ENCODE data around the gene USP24. TPM values are rescaled to one million over a fixed set of nuclear protein-coding genes. Genes with fewer than 3 reads are reported as not detected.

Gene USP24
- polyA plus RNA-seq, 1 donor, result 70.2 TPM

DNA sequence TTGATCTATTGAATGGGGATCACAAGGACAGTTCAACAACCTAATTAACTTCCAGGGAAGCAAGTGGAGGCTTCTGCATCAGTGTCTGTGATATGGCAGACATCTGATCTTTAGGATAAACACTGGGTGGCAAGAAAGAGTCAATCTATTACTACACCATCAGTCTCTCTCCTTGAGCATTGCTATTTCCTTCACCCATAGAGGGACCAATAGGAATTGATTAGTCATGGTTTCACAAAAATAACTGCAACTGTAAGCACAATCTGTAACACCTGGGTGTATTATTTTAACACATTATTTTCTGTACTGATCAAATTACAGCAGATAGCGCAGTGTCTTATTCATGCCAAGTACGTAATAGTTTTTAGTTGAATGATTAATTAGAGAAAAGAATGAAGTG, 50.3 kb downstream of the USP24 start:
- no peak for DNase-seq

- DNase-seq, result no peak
Observed at GRCh38 chr1:55159571-55159970, 55.6 kb downstream of the USP24 start.

GRCh38 chr1:55156608-55157007, 58.6 kb downstream of the USP24 start:
- no peak for DNase-seq

DNA sequence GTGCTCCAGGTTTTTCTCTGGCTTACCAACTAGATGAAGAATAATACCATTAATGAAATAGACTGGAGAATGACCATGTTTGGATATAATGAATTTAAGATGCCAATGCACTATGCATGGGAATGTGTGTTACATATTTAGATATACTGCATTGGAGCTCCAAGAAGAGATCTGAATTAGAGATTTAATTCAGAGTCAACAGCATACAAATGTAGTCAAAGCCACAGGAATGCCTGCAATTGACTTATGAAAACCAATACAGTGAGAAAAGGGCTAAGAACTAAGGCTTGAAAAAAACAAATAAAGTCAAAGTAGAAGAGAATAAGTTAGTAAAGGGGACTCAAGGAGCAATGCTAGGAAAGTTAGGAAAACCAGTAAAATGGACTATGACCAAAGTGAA, 59.1 kb downstream of the USP24 start:
- DNase-seq, result no peak

GRCh38 chr1:55155522-55155921, 59.6 kb downstream of the USP24 start:
- DNase-seq, result no peak

DNA sequence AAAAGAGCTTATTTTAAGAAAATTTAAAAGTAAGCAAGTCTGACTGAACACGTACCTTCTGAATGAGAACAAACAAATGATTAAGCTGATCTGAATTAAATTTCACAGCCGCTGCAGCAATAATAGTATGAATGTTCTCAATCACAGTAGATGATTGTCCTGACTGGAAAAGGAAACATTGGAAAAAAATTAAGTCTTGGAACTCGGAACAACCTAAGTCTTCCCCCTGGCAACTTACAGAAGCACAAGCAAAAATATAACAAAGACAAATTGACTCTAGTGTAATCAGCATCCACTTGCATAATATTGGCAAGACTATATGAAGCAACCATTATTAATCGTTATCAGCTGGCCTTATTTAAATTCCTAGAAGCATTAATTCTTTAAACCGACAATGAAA, 60.5 kb downstream of the USP24 start:
- no peak for DNase-seq

DNA sequence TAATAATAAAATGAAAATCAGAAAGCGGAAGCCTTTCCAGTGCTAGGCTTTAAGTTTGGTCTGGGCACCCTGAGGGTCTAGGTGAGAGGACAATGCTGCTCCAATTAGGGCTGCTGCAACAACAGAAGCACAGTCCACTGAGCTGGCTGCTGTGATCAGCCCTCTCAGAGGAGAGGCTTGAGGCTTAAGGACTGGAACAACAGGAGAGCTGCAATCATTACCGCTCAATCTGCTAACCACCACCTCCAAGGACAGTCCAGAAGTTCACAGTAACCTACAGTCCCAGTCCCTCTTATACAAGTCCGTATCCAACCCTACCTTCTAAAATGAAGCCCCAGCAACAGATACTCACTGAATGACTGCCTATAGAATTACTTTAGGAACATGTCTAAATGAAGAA, 62.1 kb downstream of the USP24 start:
- DNase-seq, result no peak

- DNase-seq, result no peak
Observed at GRCh38 chr1:55150880-55151588, 64.1 kb downstream of the USP24 start.

DNA sequence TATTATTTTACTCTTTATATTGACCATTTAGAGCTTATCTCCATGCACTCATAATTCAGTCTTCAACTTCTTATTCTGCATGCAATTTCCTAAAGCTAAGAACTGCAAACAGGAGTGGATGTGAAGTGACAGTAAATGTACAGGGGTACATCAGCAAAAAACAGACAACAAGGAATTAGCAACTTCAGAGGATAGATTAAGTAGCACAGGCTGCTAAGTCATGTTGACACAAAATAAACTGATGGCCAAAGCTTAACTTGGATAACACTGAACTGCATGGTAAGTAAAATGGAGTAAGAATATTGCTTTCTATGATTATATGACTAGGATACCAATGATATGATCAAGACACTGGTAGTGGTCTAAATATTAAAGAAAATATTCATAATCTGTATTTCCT, 66.5 kb downstream of the USP24 start:
- DNase-seq, result no peak

- no peak for DNase-seq
Observed at GRCh38 chr1:55147524-55147923, 67.6 kb downstream of the USP24 start.

DNA sequence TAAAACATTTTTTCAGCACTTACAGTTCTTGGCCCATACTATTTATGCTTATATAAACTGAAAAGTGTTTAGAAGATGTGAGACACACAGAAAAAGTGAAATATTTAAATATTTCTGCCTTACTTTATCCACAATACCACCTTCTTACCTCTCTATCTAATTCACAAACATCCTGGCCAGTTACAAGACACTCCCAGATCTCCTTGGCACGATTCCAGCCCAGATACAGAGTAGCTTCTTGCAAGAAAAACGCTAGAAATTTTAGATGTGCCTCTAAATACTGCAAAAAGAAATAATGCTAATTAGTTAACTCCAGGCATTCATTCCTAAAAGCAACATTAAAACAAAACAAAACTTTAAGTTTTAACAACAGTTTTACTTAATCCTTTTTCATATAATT, 68.4 kb downstream of the USP24 start:
- DNase-seq, result no peak

GRCh38 chr1:55144886-55145285, 70.3 kb downstream of the USP24 start:
- DNase-seq, result no peak

DNA sequence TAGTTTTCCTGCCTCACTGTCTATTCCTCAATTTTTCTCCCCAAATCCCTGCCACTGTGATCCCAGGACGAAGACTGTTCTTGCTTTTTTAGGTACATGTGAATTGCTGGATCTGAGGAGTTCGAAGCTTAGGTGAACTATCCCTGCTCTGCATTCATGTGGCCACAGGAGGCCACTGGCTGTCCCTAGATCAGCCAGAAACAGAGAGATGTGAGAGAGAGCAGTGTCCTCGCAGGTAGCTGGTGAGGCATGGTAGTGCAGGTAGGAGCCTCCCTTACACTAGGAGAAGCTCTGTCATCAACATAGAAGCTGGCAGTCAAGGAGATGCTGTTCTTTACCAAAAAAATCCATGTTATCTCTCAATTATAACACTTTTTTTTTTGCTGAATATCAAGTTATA, 71.5 kb downstream of the USP24 start:
- DNase-seq, result no peak

- DNase-seq, result no peak
Observed at GRCh38 chr1:55141295-55141893, 73.8 kb downstream of the USP24 start.

GRCh38 chr1:55140546-55140983, 74.6 kb downstream of the USP24 start:
- DNase-seq, result peak; percentile 78

- no peak for DNase-seq
Observed at GRCh38 chr1:55140137-55140536, 75.0 kb downstream of the USP24 start.

GRCh38 chr1:55138823-55139222, 76.3 kb downstream of the USP24 start:
- DNase-seq, result no peak

DNA sequence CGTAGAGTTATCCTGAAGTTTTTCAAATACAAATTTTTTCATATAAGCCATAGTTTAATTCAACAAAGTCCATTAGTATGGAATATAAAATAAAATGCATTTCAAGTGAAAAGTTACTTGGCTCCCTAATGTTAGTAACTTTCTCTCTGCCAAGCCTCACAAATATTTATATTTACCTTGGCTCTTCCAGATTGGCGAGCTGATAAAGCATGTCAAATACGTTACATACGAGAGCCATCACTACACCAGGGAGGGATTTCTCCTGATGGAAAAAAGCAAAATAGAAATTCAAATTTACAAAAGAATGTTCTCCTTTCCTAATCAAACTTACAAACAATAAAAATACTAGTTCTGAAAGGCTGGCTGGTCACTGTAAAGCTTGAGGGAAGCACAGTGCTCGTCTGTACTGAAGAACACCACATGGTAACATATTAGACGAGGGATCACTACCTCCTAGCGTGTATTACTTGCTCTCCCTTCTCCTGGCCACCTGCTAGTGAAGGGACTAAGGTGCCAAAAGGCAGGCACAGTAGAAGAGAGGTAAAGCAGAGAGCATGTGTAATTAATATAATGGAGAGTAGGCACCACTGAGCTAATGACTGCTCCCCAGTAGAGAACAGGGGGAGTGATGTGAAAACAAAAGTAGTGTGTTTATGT, 80.9 kb downstream of the USP24 start:
- DNase-seq, result no peak

GRCh38 chr1:55131801-55132200, 83.4 kb downstream of the USP24 start:
- DNase-seq, result no peak

DNA sequence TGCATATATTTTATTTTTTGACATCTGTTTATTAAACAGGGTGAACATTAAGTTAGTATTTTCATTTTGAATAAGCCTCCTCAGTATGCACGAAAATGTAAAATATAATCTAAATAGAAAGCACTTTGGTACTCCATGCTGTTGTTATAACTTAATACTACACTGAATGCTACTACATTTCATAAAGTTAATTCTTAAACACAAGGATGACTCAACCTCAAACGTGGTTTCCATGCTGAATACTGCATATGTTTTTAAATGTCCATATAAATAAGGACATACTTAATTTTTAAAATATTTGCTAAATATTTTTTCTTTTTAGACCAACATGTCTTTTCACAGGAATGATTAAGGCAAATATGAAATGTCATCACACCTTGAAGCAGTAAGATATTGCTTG, 83.9 kb downstream of the USP24 start:
- DNase-seq, result no peak

DNA sequence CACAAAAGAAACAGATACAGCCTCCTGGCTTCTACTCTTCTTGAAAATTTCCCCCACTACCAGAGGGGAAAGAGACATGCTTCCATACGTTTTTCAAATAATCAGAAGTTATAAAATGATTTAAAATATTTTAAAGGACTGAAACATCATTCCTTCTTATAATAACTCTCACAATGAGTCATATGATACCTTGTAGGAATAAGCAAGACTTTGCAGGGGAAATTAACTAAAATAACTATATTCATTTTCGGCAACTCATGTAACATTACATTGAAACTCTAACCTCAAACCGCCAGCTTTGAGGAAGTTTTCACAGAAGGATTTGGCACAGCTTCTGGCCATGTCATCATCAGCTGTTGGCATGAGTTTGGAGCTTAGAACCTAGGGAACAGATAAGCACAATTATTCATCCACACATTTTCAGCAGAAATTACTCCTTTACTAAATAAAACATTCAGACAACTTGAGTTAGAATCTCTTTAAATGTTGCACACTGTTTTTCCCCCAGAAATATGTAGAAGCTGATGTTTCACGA, 85.9 kb downstream of the USP24 start:
- no peak for DNase-seq

GRCh38 chr1:55128418-55128995, 86.7 kb downstream of the USP24 start:
- no peak for DNase-seq

DNA sequence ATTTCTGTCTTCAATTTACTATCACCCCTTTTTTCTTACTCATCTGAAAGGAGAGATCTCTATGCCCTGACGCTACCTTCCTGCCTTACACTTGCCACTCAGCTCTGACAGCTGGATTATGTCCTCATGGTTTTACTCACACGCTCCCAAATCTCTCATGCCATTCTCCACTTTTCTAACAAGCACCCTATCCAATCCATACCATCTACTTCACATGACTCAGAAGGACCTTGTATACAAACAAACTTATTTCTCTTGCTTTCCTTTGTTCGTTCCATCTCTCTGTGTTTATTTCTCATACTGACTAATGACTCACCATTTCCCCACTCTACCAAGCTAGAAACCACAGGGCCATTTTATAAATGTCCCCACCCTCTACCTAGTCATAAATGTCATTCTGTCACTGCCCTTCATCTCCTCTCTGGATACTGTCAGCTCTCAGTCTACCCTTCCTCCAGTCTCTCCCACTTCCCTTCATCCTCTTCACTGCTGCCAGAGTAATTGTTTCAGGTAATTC, 87.3 kb downstream of the USP24 start:
- DNase-seq, result no peak
